K562 (cell line): Measurements from ENCODE around the gene PEDS1. TPM values are rescaled to one million over a fixed set of nuclear protein-coding genes. Genes with fewer than 3 reads are reported as not detected.

ENCODE experiments used
- BHLHE40 ChIP-seq: IDR thresholded peaks from 2 replicates; pipeline ENCODE4 v1.6.1; 2011; ENCODE audit warnings: low read length, improper control_type of control experiment
- BRD4 ChIP-seq: fragments of 200-600 bp; sonication (generic); IDR thresholded peaks from 2 replicates; pipeline ENCODE4 v1.6.1; 2017; ENCODE audit warnings: inconsistent platforms
- BRF1 ChIP-seq: IDR thresholded peaks from 3 replicates; pipeline ENCODE4 v1.6.1; 2011; ENCODE audit warnings: borderline replicate concordance, mild to moderate bottlenecking; ENCODE audit not compliant: insufficient read length; ENCODE audit errors: extremely low read depth
- E4F1 ChIP-seq: fragments of 250-450 bp; sonication (Bioruptor Pico); IDR thresholded peaks from 2 replicates; pipeline ENCODE4 v1.5.0; 2021; ENCODE audit warnings: mild to moderate bottlenecking, borderline replicate concordance
- EWSR1 ChIP-seq: fragments of 450-650 bp; IDR thresholded peaks from 2 replicates; pipeline ENCODE4 v1.6.1; 2018; ENCODE audit warnings: borderline replicate concordance, mild to moderate bottlenecking, low read depth, moderate library complexity; ENCODE audit not compliant: partially characterized antibody
- FOXA3 ChIP-seq, 2 experiments: fragments of 450-650 bp in 1 of 2; sonication (generic) in 1 of 2; formaldehyde crosslinking; IDR thresholded peaks in 1 of 2; conservative IDR thresholded peaks in 1 of 2; 2 replicates each; pipeline versions ENCODE4 v1.4.0 to v1.8.0; 2020 to 2022; ENCODE audit warnings: mild to moderate bottlenecking in 2 of 2, missing genetic modification reagents in 1 of 2
- KLF16 ChIP-seq: IDR thresholded peaks from 2 replicates; pipeline ENCODE4 v1.6.1; 2016; ENCODE audit warnings: antibody characterized with exemption
- MIER1 ChIP-seq: fragments of 450-650 bp; IDR thresholded peaks from 2 replicates; pipeline ENCODE4 v1.6.1; 2016; ENCODE audit warnings: antibody characterized with exemption, mild to moderate bottlenecking, low read depth
- MLLT1 ChIP-seq, 2 experiments: fragments of 450-650 bp; IDR thresholded peaks; 2 replicates each; pipeline ENCODE4 v1.6.1; 2016
- NBN ChIP-seq: fragments of 450-650 bp; IDR thresholded peaks from 2 replicates; pipeline ENCODE4 v1.6.1; 2016; ENCODE audit warnings: low read depth, mild to moderate bottlenecking
- PCBP1 ChIP-seq: fragments of 200-400 bp; formaldehyde crosslinking; IDR thresholded peaks from 2 replicates; pipeline ENCODE4 v1.6.1; 2018; ENCODE audit warnings: mild to moderate bottlenecking, low read depth, low read length; ENCODE audit not compliant: poor library complexity, severe bottlenecking
- PHF8 ChIP-seq: fragments of 200-600 bp; sonication (generic); IDR thresholded peaks from 2 replicates; pipeline ENCODE4 v1.6.1; 2012; ENCODE audit warnings: mixed run types, mild to moderate bottlenecking, inconsistent platforms, low read length, moderate library complexity, borderline replicate concordance
- RBM14 ChIP-seq: fragments of 200-400 bp; formaldehyde crosslinking; IDR thresholded peaks from 2 replicates; pipeline ENCODE4 v1.6.1; 2018; ENCODE audit warnings: low read depth, mild to moderate bottlenecking, low read length, moderate library complexity, borderline replicate concordance; ENCODE audit not compliant: insufficient read depth
- RHOXF2B ChIP-seq: fragments of 250-450 bp; sonication (Bioruptor Pico); conservative IDR thresholded peaks from 2 replicates; pipeline ENCODE4 v1.5.1; 2021
- SETDB1 ChIP-seq: IDR thresholded peaks from one replicate; pipeline ENCODE4 v1.6.1; 2012; ENCODE audit warnings: low read length, control low read depth, inconsistent platforms
- SIN3B ChIP-seq: fragments of 450-650 bp; IDR thresholded peaks from 2 replicates; pipeline ENCODE4 v1.6.1; 2017; ENCODE audit warnings: low read depth, mild to moderate bottlenecking, moderate library complexity
- TBL1XR1 ChIP-seq, 2 experiments: IDR thresholded peaks; 2 replicates each; pipeline ENCODE4 v1.6.1; 2012; ENCODE audit warnings: improper control_type of control experiment in 2 of 2, low read length in 2 of 2, mild to moderate bottlenecking in 1 of 2
- ZC3H4 ChIP-seq: sonication (generic); formaldehyde crosslinking; IDR thresholded peaks from 2 replicates; pipeline ENCODE4 v1.9.0; 2021; ENCODE audit warnings: missing genetic modification reagents, borderline replicate concordance
- ZEB2 ChIP-seq: fragments of 450-650 bp; IDR thresholded peaks from 2 replicates; pipeline ENCODE4 v1.6.1; 2016
- ZFP36 ChIP-seq: fragments of 150-350 bp; IDR thresholded peaks from 2 replicates; pipeline ENCODE4 v1.6.1; 2018; ENCODE audit warnings: low read length, low read depth; ENCODE audit not compliant: partially characterized antibody
- ZNF41 ChIP-seq: fragments of 250-450 bp; sonication (Bioruptor Pico); conservative IDR thresholded peaks from 2 replicates; pipeline ENCODE4 v1.4.0; 2020; ENCODE audit warnings: mild to moderate bottlenecking
- polyA plus RNA-seq, 8 experiments: library from polyadenylated mRNA; depleted of rRNA in 4 of 8; stranded (reverse) in 5 of 8; unstranded in 3 of 8; fragments of >200 nt; fragmentation: Nextera tagmentation in 2 of 8; fragmentation: Illumina TruSeq in 1 of 8; extraction: Ambion mirVana in 2 of 8; extraction: Trizol in 1 of 8; gene quantifications; 2 replicates each; pipeline versions ENCODE4 v1.2.1 to v1.2.3, GENCODE V29; 2011 to 2014; ENCODE audit warnings: inconsistent platforms in 1 of 8, missing spikeins in 1 of 8
- total RNA-seq, 7 experiments: library from RNA; depleted of rRNA in 6 of 7; stranded (reverse); fragments of >200 nt in 6 of 7; fragmentation: Illumina TruSeq in 2 of 7; extraction: Trizol in 2 of 7; gene quantifications; 2 replicates each; pipeline versions ENCODE4 v1.2.1 to v1.2.3, GENCODE V29; 2011 to 2021; ENCODE audit warnings: low replicate concordance in 1 of 7

Gene PEDS1
- total and polyA plus RNA-seq, 9 of the 15 experiments (the other 6 are each of a cell fraction or from before 2014, with no cell fraction given), result 2.9 to 38.5 (median 24.2) TPM

- TF ChIP-seq EWSR1 (no peak), ZFP36 (no peak), RHOXF2B (CRISPR knock-in tag) (no peak), BRD4 (peak; percentile 68; the same call in 1 of the 2 replicates), BRF1 (no peak), MIER1 (no peak), RBM14 (peak; percentile 74; the same call in 1 of the 2 replicates), FOXA3 (CRISPR knock-in tag; conservative IDR thresholded peaks at IDR 0.05 in 1 of 2, IDR thresholded peaks at IDR 0.05 in 1 of 2) (no peak), SETDB1 (no peak), KLF16 (no peak), PHF8 (peak; percentile 54; the same call in 1 of the 2 replicates), MLLT1 (IDR thresholded peaks at IDR 0.05) (peak; percentile 80 to 92), ZEB2 (no peak), ZNF41 (0 out of 2 replicates have a peak, but pooled peaks have one; percentile 14), PCBP1 (no peak), BHLHE40 (no peak), SIN3B (no peak), TBL1XR1 (IDR thresholded peaks at IDR 0.05; ENCODE audit: low read length in 2 of 2) (no peak), NBN (no peak), E4F1 (CRISPR knock-in tag) (no peak), ZC3H4 (peak; percentile 96)
These were observed 38.2 kb upstream of the PEDS1 start (continued) for GRCh38 chr20:50191544-50192363.
